IPS-NIHi7 (cell line): ENCODE results near the gene CSH2.
"Not testable (repeated sequence)": the region's sequence is repeated elsewhere in the genome, so short reads cannot be mapped to it uniquely, and the experiment has no call there.

Experiments used
- DNase-seq: peaks from one replicate; pipeline ENCODE4 v3.0.0; 2012; ENCODE audit warnings: mixed read lengths; ENCODE audit errors: extremely low spot score

CSH2 gene

GRCh38 chr17:63896524-63897354, 23.3 kb upstream of the CSH2 start, which contains the start of gene CSH1:
CSH1 (minus strand) TSS chr17:63896574; CDS start chr17:63896511, 63 bp downstream.
- not testable (repeated sequence) for DNase-seq

DNA sequence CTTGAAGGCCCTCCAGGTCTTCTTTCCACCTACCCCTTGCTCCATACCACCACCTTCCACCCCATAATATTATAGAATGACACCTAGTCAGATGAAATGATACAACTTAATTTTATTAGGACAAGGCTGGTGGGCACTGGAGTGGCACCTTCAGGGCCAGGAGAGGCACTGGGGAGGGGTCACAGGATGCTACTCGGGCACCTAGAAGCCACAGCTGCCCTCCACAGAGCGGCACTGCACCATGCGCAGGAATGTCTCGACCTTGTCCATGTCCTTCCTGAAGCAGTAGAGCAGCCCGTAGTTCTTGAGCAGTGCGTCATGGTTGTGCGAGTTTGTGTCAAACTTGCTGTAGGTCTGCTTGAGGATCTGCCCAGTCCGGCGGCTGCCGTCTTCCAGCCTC, 21.3 kb upstream of the CSH2 start:
- not testable (repeated sequence) for DNase-seq

GRCh38 chr17:63894021-63894420, 20.5 kb upstream of the CSH2 start:
- DNase-seq, result not testable (repeated sequence)

DNA sequence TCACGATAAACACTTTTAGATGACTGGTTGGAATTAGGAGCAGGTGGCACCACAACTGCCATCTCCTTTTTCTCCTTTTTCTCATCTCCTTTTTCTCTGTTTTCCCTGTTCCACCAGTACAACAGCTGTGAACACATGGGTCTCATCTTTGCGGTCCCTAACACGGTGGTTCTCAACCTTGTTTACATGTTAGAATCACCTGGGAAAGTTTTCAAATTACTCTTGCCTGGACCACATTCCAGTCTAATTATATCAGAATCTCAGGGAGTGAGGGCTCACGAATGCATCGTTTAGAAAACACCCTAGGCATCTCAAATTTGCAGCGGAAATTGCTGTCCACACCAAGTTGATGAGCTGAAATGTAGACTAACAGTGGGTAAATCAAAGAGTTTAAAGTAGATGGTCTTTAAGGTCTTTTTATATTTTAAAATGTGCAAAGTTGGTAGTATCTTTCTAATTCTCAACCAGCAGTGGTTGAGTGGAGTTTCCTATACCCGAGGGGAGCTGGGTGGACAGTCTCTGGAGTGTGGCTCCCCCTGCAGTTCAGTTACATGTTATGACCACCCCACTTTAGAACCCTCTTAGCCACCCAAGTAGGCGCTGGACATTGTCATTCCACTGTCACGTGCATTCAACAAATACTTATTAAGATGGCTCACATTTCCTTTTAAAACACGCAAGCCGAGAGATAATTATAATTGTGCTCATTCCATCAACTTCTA, 19.0 kb upstream of the CSH2 start:
- DNase-seq, result not testable (repeated sequence)

GRCh38 chr17:63889026-63889848, 15.8 kb upstream of the CSH2 start:
- peak; percentile 24 for DNase-seq

DNA sequence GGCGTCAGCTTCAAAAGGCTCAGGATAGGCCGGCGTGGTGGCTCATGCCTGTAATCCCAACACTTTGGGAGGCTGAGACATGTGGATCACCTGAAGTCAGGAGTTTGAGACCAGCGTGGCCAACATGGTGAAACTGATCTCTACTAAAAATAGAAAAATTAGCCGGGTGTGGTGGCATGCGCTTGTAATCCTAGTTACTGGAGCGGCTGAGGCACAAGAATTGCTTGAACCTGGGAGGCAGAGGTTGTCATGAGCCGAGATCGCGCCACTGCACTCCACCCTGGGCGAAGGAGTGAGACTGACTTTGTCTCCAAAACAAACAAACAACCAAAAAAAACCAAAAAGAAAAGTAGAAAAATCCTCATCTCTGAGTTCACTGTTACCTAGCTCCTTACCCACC, 11.6 kb upstream of the CSH2 start:
- DNase-seq, result not testable (repeated sequence)

DNA sequence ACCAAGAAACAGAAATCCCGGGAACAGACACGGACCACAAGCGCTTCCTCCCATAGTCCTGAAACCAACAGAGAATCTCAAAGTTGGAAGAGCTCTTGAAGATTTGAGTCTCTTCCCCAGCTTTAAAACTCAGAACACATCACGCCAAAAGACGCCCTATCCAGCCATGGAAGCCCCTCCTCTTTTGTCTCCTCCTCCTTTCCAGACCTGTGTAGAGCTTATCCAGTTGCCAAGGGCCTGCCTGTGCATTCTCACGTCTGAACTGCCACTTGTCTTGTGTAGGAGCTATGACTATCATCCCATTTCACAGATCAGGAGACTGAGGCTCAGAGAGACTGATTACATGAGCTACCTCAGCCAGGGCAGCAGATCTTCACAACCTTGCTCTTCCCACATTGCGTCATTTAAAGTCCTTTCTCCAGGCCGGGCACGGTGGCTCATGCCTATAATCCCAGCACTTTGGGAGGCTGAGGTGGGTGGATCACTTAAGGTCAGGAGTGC, 9.2 kb upstream of the CSH2 start:
- not testable (repeated sequence) for DNase-seq

GRCh38 chr17:63881935-63882601, 8.6 kb upstream of the CSH2 start, which contains the start of gene GH2:
GH2 (minus strand) TSS chr17:63881944; CDS start chr17:63881801, 143 bp downstream.
- DNase-seq, result peak; percentile 86

GRCh38 chr17:63881337-63881736, 7.9 kb upstream of the CSH2 start:
- peak; percentile 74 for DNase-seq

DNA sequence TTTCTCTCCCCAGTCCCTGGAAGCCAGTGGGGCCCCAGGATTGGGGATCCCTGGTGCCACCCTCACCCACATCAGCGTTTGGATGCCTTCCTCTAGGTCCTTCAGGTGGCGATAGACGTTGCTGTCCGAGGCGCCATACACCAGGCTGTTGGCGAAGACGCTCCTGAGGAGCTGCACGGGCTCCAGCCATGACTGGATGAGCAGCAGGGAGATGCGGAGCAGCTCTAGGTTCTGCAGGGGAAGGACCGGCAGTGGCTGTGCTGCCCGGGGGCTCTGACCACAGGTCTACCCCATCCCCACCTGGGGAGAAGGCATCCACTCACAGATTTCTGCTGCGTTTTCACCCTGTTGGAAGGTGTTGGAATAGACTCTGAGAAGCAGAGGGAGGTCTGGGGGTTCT, 7.2 kb upstream of the CSH2 start:
- no peak for DNase-seq

- not testable (repeated sequence) for DNase-seq
Measured at GRCh38 chr17:63878413-63878812, 4.9 kb upstream of the CSH2 start.

- not testable (repeated sequence) for DNase-seq
Measured at GRCh38 chr17:63874693-63875092, 1.2 kb upstream of the CSH2 start.

GRCh38 chr17:63874061-63874626, 667 bp upstream of the CSH2 start:
- DNase-seq, result not testable (repeated sequence)

GRCh38 chr17:63871646-63872365, 1.7 kb downstream of the CSH2 start:
- not testable (repeated sequence) for DNase-seq

DNA sequence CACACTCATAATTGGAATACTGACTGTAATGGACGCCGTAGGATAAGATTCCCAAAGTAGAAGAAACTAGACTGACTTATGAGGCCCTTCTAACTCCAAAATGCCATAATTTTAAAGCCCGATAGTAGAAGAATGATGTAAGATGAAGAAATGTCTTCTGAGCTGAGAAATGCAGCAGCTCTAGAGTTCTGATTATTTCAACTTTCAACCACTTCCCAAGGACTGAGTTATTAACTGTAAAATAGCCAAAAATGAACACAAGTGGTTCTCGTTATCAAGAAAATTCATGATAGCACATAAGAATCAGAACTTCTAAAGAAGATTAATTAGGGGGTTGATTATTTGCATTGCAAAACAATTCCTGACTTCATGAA, 3.2 kb downstream of the CSH2 start:
- not testable (repeated sequence) for DNase-seq

DNA sequence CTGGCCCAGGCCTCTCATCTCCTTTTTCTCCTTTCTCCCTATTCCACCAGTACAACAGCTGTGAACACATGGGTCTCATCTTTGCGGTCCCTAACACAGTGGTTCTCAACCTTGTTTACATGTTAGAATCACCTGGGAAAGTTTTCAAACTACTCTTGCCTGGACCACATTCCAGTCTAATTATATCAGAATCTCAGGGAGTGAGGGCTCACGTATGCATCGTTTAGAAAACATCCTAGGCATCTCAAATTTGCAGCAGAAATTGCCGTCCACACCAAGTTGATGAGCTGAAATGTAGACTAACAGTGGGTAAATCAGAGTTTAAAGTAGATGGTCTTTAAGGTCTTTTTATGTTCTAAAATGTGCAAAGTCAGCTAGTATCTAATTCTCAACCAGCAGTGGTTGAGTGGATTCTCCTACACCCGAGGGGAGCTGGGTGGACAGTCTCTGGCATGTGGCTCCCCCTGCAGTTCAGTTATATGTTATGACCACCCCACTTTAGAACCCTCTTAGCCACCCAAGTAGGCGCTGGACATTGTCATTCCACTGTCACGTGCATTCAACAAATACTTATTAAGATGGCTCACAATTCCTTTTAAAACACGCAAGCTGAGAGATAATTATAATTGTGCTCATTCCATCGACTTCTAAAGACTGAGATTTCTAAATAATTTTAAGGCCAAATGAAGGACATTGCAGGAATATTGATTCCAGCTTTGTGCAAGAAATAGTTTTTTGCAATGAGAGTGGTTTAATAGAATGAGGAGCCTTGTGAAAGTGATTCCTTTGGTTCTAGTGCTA, 3.8 kb downstream of the CSH2 start:
- not testable (repeated sequence) for DNase-seq

GRCh38 chr17:63866625-63867024, 6.9 kb downstream of the CSH2 start:
- DNase-seq, result not testable (repeated sequence)

GRCh38 chr17:63859257-63859656, 14.2 kb downstream of the CSH2 start:
- DNase-seq, result no peak

DNA sequence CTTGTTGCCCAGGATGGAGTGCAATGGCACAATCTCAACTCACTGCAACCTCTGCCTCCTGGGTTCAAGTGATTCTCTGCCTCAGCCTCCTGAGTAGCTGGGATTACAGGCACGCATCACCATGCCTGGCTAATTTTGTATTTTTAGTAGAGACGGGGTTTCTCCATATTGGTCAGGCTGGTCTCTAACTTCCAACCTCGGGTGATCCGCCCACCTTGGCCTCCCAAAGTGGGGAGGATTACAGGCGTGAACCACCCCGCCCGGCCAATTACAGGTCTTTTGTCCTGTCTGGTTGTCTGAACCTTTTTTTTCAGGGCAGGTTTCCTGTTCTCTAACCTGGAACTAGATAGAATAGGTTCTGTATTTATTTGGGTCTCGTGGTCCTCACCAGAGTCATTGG, 17.1 kb downstream of the CSH2 start:
- DNase-seq, result not testable (repeated sequence)
